Measurements from ENCODE around the gene RBM46.
"Not testable (repeated sequence)": the region's sequence is repeated elsewhere in the genome, so short reads cannot be mapped to it uniquely, and the experiment has no call there.

Gene RBM46

DNA sequence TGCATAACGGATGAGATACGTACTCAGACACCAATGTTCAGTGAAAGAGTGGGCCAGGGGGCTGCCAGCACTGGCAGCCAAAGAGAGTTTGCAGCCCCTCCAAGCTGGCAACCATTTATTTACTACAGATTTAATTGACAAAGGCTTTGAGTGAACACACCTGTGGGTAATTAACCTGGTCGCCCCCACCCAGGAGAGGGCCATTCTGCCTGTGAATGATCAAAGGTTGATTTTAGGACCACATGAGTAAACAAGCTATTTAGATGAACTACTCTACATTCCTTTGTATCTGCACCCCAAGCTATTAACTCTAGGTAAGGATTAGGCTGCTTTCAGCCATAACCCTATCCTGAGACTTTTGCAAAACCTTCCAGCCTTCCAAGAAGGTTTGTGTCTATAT, 55.0 kb downstream of the RBM46 start:
- no peak for DNase-seq (ENCODE audit: low read depth, low spot score)

DNA sequence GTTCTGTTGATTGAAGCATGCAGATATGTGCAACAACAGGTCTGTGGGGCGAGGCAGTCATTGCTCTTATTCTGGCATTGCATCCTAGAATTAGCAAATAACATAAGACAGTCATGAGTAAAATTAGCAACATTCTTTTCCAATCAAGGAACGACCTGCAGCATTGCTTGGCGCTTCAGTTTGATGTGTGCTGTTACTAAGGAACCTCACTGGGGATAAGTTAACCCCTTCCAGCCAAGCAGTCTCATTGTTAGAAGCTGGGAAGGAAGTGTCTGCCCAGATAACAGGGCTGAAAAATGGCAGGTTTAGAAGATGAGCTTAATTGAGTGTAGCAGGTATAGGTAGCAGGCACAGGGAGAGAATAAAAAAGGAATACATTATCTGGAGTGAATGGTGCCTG, 55.4 kb downstream of the RBM46 start:
- no peak for DNase-seq (ENCODE audit: low read depth, low spot score)

DNA sequence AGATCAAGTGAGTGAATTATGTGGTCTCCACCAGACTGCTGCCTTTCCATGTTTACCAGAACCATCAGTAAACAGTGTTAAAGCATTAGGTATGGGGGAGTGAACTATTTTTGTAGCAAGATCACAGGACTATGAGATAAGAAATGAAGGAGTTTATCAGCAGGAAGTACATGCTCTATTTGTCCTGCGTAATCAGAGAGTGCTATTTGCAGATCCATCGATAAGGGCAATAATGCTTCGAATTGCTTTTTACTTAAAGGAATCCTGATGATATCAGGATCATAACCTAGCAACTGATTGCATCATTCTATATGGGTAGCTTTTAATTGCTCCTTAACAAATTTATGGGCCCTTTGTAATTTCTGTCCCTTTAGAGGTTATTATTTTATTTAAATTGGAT, 57.1 kb downstream of the RBM46 start:
- no peak for DNase-seq (ENCODE audit: low read depth, low spot score)

DNA sequence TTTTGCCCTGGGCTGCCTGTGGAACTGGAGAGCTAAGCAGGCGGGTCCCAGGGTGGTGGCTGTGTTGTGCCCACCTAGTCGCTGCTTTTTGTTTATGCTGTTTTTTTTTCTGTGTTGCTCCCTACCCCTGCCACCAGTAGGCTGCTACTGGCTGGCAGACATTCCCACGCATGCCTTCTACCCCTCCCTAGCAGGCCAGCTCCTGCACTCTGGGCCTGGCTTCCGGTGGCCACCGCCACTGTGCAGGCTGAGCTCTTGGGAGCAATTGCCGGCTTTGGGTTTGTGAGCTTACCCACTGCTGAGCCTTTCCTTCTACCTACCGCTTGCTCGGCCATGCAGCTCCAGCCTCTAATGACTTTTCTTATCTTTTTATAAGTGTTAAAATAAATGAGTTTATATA, 57.6 kb downstream of the RBM46 start:
- no peak for DNase-seq (ENCODE audit: low read depth, low spot score)

DNA sequence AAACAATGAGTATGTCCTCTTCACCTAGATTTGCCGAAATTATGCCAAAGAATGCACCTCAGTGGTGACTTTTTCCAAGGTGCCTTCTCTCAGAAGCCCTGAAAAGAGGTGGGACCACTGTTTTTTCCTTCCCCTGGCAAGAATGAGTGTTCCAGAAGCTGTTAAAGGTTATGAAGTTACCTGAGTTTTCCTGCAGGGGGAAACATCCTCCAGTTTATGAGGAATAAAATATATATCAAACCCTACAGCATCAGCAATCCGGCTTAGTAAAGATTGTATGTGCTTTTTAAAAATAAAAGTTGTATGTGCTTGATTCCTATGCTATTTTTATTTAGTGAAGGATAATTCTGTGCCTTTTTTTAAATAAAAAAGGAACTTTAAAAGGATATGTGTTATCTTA, 73.3 kb downstream of the RBM46 start:
- DNase-seq (ENCODE audit: low read depth, low spot score) = no peak

DNA sequence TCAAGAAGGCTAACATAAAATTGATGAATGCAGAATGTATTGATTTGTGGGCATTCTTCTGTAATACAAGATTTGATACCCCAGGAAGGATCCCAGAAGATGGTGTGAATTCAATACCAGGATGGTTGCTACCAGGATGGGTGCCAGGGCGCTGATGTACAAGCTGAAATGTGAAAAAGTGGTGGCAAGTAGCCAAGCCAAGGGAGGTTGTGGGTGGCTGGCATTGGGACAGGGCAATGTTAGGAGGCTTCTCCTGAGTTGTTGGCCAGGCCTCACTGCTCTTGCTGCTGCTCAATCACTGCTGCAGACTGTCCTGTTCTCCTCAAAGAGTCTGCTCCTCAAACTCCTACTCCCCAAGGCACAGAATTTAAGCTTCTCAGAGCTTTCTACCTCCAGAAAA, 77.1 kb downstream of the RBM46 start:
- no peak for DNase-seq (ENCODE audit: low read depth, low spot score)

DNA sequence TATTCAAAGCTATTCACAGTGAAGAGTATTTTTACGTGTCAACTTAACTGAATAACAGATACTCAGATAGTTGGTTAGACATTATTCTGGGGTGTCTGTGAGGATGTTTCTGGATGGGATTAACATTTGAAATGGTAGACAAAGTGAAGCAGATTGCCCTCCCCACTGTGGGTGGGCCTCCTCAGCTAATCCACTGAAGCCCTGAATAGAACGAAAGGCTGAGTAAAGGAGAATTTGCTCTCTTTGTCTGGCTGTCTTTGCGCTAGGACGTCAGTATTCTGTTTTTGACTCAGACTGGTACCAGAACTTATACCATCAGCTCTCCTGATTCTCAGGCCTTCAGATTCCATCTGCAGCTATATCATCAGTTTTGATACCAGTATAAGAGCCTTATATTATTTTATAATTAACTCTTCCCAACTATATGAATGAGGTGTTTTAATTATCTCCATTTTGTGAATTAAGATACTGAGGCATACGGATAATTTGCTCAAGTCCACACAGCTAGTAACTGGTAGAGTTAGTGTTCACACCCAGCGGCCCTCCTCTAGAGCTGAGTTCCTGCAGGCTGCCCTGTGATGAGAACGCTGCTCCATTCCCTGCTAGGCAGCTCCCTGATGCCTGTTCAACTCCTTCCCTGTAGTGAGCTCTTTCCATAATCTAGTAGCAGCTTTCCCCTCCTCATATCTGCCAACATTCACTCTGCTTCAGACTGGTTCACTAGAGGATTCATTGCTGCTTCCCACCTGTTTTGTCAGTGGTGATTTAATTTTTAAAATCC, 87.5 kb downstream of the RBM46 start:
- no peak for DNase-seq (ENCODE audit: low read depth, low spot score)

DNA sequence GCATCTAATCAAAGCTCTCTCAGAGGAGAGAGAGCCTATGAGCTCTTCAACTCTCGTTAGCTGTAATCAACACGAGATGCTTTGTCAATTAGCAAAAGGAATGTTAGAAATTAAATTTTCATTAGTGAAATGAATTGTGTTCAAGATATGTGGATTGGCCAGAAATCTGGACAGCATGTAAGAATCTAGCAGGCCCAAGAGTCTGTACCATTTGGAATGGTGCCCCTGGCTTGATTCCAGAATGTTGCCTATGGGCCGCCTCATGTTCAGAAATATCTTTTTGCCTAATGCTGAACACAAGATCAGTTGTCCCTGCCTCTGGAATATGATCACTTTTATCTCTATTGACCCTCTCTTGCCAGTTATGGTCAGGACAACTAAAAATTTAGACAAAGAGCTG, 88.2 kb downstream of the RBM46 start:
- DNase-seq (ENCODE audit: low read depth, low spot score) = no peak

DNA sequence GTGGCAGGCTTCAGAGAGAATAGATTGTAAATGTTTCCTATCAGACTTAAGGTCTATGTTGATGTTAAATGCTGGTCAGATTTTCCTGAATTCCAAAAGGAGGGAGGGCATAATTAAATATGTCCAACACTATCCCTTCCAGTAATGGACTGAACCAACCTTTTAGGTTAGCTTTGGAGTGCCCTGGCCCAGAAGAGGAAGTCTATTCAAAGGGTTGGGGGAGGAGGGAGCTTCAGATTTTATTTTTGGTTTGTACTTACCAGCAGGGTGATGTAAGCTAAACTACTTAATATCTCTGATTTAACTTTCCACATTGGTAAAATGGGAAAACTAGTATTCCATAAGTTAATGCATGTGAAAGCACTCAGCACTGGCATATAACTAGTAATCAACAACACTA, 91.1 kb downstream of the RBM46 start:
- no peak for DNase-seq (ENCODE audit: low read depth, low spot score)

DNA sequence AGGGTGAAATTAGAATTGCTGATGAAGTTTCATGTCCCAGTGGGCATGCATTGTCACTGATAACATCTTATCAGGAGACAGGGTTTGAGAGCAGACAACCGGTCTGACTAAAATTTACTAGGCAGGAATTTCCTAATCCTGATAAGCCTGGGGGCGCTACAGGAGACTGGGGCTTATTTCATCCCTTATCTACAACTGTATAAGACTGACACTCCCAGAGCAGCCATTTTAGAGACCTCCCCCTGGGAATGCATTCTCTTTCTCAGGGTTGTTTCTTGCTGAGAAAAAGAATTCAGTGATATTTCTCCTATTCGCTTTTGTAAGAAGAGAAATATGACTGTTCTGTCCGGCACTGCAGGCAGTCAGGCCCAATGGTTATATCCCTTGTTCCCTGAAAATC, 93.0 kb downstream of the RBM46 start:
- not testable (repeated sequence) for DNase-seq (ENCODE audit: low read depth, low spot score)

DNA sequence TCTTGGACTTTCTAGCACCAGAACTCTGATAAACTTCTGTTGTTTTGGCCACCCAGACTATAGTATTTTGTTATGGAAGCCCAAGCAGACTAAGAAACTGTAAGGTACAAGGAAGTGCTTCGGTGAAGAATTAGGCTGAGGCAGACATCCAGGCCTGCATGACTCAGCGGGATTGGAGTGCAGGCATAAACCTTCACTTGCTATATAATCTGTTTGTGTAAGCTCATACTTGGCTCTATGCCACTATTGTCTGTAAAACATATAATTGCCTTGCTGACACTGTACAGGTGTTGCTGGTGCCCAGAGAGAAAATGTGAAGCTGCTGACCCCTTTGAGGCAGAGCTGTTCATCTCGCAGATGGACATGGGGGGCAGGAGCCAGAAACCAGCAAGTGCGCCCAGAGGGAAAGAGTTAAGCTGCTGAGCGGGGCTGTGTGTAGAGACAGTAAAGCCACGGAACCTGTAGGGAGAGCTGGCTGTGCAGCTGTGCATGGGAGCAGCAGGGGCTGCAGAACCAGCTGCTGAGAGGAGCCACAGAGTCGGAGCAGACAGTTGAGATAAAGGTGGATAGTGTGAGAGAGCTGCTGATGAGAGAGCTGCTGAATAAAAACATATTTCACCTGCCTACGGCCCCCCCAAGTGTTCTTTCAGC, 96.2 kb downstream of the RBM46 start:
- no peak for DNase-seq (ENCODE audit: low read depth, low spot score)

All from brain pericyte (primary cell).